Mesothelial cell of epicardium (in vitro differentiated cells): ENCODE data around the gene USP44. TPM values are rescaled to one million over a fixed set of nuclear protein-coding genes. Genes with fewer than 3 reads are reported as not detected.
"Not testable (repeated sequence)": the region's sequence is repeated elsewhere in the genome, so short reads cannot be mapped to it uniquely, and the experiment has no call there.

Experiments used
- DNase-seq, 2 experiments: peaks; one replicate each; pipeline ENCODE4 v3.0.0; 2021; ENCODE audit warnings: low spot score in 2 of 2; ENCODE audit not compliant: unreplicated experiment in 2 of 2
- H3K27ac Mint-ChIP-seq: 2 replicates; pipeline ENCODE4 v1.8.0; 2021; ENCODE audit warnings: mixed read lengths
- H3K27me3 Mint-ChIP-seq: 2 replicates; pipeline ENCODE4 v1.8.0; 2021; ENCODE audit warnings: low read depth, mixed read lengths
- H3K36me3 Mint-ChIP-seq: 2 replicates; pipeline ENCODE4 v1.8.0; 2021; ENCODE audit warnings: mixed read lengths
- H3K4me1 Mint-ChIP-seq: 2 replicates; pipeline ENCODE4 v1.8.0; 2021; ENCODE audit warnings: mixed read lengths
- H3K4me3 Mint-ChIP-seq: 2 replicates; pipeline ENCODE4 v1.8.0; 2021; ENCODE audit warnings: mild to moderate bottlenecking, moderate library complexity, mixed read lengths
- H3K9me3 Mint-ChIP-seq: 2 replicates; pipeline ENCODE4 v1.8.0; 2021; ENCODE audit warnings: mixed read lengths
- total RNA-seq: library from RNA; stranded (reverse); gene quantifications from 3 replicates; pipeline ENCODE4 v1.2.1, GENCODE V29; 2021
- TF ChIP-seq, protein P1 (sequence below): fragments of 200-600 bp; sonication (generic); IDR thresholded peaks from one replicate; pipeline ENCODE4 v1.5.0; 2021; ENCODE audit warnings: antibody characterized with exemption; ENCODE audit not compliant: unreplicated experiment

USP44 gene
- total RNA-seq, 1 donor from 2014 or later, result 0.25 TPM

DNA sequence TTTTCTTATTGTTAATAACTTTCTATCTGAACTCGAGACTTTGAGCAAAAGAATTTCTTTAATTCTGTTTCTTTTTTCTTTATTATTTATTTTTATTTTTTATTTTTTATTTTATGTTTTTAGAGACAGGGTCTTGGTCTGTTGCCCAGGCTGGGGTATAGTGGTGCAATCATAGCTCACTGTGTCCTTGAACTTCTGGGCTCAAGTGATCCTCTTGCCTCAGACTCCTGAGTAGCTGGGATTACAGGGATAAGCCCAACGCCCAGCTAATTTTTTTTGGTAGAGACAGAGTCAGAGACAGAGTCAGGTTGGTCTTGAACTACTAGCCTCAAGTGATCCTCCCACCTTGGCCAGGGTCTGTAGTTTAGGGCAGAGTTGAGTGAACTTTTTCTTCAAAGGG, 58.8 kb downstream of the USP44 start:
- no peaks in the 10 kb centered on the region for H3K4me1 Mint-ChIP-seq
- TF ChIP-seq, protein P1, sequence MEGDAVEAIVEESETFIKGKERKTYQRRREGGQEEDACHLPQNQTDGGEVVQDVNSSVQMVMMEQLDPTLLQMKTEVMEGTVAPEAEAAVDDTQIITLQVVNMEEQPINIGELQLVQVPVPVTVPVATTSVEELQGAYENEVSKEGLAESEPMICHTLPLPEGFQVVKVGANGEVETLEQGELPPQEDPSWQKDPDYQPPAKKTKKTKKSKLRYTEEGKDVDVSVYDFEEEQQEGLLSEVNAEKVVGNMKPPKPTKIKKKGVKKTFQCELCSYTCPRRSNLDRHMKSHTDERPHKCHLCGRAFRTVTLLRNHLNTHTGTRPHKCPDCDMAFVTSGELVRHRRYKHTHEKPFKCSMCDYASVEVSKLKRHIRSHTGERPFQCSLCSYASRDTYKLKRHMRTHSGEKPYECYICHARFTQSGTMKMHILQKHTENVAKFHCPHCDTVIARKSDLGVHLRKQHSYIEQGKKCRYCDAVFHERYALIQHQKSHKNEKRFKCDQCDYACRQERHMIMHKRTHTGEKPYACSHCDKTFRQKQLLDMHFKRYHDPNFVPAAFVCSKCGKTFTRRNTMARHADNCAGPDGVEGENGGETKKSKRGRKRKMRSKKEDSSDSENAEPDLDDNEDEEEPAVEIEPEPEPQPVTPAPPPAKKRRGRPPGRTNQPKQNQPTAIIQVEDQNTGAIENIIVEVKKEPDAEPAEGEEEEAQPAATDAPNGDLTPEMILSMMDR, result no peak
- H3K4me3 Mint-ChIP-seq, result no peak overlapping the region
- peaks cover 42% of the 10 kb centered on the region for H3K36me3 Mint-ChIP-seq
- H3K27me3 Mint-ChIP-seq, result no peaks in the 10 kb centered on the region
- no peak overlapping the region for H3K27ac Mint-ChIP-seq
- no peak for DNase-seq
- H3K9me3 Mint-ChIP-seq, result peaks cover 6% of the 10 kb centered on the region

DNA sequence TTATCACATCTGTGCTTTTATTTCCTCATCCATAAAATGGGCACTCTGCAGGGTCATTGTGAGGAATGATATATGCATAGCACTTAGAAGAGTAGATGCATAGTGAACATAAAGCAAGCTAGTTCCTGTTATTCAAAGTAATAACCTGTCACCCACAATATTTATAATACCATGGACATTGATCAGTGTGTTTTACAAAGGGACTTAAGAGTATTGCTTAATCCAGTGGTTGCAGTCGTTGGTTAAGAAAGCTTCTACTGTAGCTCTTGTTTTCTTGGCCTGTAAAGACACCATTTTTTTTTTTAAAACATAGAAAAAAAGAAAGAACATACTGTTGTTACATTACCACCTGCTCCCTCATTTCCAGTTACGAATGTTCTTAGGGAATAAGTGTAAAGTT, 64.3 kb downstream of the USP44 start:
- Mint-ChIP-seq H3K9me3 (no peaks in the 10 kb centered on the region), H3K27me3 (no peaks in the 10 kb centered on the region), H3K4me1 (no peaks in the 10 kb centered on the region), H3K36me3 (peaks cover 27% of the 10 kb centered on the region), H3K4me3 (no peak overlapping the region), H3K27ac (no peak overlapping the region)
- no peak for DNase-seq
- TF ChIP-seq, protein P1, result no peak

DNA sequence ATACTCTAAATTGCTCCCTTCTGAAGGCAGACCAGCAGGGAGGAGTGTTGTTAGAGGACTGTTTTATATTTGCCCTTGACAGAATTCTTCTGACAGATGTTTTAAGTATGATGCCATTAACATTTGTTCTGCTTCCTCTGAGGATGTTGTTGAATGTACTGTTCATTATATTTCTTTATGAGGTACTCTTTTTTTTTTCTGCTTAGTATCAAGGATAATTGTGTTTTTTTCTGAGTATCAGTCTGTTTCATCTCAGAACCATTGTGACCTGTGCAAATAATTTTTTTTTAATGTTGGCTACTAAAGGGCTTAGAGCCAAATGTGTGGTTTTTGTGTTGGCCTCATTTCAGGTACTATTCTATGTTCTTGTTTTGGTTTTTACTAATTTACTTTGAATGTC, 66.8 kb downstream of the USP44 start:
- no peaks in the 10 kb centered on the region for H3K27me3 Mint-ChIP-seq
- H3K27ac Mint-ChIP-seq, result no peak overlapping the region
- H3K4me1 Mint-ChIP-seq, result peaks cover 7% of the 10 kb centered on the region
- no peak overlapping the region for H3K4me3 Mint-ChIP-seq
- no peak for DNase-seq
- TF ChIP-seq, protein P1, result no peak
- H3K36me3 Mint-ChIP-seq, result peaks cover 25% of the 10 kb centered on the region
- H3K9me3 Mint-ChIP-seq, result no peaks in the 10 kb centered on the region

DNA sequence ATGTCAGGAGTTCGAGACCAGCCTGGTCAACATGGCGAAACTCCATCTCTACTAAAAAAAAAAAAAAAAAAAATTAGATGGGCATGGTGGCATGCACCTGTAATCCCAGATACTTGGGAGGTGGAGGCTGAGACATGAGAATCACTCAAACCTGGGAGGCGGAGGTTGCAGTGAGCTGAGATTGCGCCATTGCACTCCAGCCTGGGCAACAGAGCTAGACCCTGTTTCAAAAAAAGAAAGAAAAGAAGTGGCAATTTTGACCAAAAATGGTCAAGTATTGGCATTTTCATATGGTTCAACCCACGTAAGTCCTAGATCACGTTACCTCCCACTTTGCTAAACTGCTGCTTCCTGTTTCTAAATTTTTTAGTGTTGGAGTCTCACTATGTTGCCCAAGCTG, 68.7 kb downstream of the USP44 start:
- H3K9me3 Mint-ChIP-seq, DNase-seq, H3K4me3 Mint-ChIP-seq, H3K4me1 Mint-ChIP-seq, H3K27ac Mint-ChIP-seq, H3K27me3 Mint-ChIP-seq: not testable (repeated sequence)
- peaks cover 34% of the 10 kb centered on the region for H3K36me3 Mint-ChIP-seq

DNA sequence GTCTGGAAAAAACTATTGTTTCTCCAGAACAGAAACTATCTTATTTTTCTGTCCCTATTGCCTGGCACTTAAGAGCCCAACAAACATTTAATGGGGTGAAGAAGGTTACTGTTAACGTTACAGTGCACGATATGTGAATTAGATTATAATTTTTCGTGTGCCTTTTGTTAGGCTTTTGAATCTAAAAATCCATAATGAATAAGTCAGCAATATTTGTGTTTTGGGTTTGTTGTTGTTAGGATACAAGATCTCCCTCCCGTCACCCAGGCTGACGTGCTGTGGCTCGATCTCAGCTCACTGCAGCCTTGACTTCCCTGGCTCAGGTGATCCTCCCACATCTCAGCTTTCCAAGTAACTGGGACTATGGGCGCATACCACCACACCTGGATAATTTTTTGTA, 69.4 kb downstream of the USP44 start:
- Mint-ChIP-seq H3K27ac (no peak overlapping the region), H3K27me3 (no peaks in the 10 kb centered on the region)

DNA sequence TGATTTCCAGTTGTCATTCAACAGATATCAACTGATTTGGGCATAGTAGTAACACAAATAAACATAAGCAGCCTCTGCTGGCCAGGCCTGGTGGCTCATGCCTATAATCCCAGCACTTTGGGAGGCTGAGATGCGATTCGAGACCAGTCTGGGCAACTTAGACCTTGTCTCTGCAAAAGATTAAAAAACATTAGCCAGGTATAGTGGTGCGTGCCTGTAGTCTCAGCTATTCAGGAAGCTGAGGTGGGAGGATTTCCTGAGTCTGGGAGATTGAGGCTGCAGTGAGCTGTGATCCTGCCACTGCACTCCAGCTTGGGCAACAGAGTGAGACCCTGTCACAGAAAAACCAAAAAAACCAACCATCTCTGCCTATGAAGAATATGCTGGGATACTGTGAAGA, 70.2 kb downstream of the USP44 start:
- peak overlapping the region; percentile 73 for H3K27ac Mint-ChIP-seq
- H3K4me1 Mint-ChIP-seq, result peaks cover 7% of the 10 kb centered on the region
- H3K36me3 Mint-ChIP-seq, result peaks cover 33% of the 10 kb centered on the region
- DNase-seq, result no peak
- H3K27me3 Mint-ChIP-seq, result no peaks in the 10 kb centered on the region
- H3K9me3 Mint-ChIP-seq, result no peaks in the 10 kb centered on the region
- TF ChIP-seq, protein P1, result no peak
- H3K4me3 Mint-ChIP-seq, result no peak overlapping the region

More for the DNA sequence above, 69.4 kb downstream of the USP44 start:
- H3K9me3 Mint-ChIP-seq, result no peaks in the 10 kb centered on the region
- DNase-seq, result no peak
- peaks cover 7% of the 10 kb centered on the region for H3K4me1 Mint-ChIP-seq
- TF ChIP-seq, protein P1, result no peak
- peaks cover 31% of the 10 kb centered on the region for H3K36me3 Mint-ChIP-seq
- no peak overlapping the region for H3K4me3 Mint-ChIP-seq
